Activated CD4-positive, alpha-beta T cell treated with anti-CD3 and anti-CD28 coated beads, Interleukin-10, Interleukin-2, amounts not matched to agents 100 ng/mL and 50 ng/mL, durations not matched to agents 16 hours and 8 hours (primary cell): ENCODE data around the gene CASK.
A peak's percentile ranks its signal among the peaks of the same experiment; 100 is the strongest.
"Not testable (repeated sequence)": the region's sequence is repeated elsewhere in the genome, so short reads cannot be mapped to it uniquely, and the experiment has no call there.

Experiments
- DNase-seq: peaks from one replicate; pipeline ENCODE4 v3.0.0-alpha.2; 2020

Gene CASK

DNA sequence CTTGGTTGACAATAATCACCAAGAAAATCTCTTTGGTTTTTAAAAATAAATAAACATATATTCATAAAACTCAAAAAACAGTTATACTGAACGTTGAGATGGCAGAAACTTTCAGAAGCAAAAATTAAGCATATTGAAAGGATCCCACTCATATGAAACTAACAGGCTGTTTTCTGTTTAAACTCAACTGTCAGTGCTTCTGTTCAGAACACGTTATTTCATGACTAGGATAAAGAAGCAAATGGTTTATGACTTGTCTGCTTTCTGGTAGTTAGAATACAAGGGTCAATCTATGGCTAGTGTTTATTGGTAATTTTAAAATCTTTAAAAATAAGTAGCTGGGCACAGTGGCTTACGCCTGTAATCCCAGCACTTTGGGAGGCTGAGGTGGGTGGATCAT lies 195.2 kb downstream of the CASK start:
- no peak for DNase-seq

GRCh38 chrX:41723826-41724225 lies 199.5 kb downstream of the CASK start, which contains the start of gene GPR82:
GPR82 (plus strand) TSS chrX:41724181; CDS start chrX:41727027, 2,846 bp downstream.
- DNase-seq = no peak

DNA sequence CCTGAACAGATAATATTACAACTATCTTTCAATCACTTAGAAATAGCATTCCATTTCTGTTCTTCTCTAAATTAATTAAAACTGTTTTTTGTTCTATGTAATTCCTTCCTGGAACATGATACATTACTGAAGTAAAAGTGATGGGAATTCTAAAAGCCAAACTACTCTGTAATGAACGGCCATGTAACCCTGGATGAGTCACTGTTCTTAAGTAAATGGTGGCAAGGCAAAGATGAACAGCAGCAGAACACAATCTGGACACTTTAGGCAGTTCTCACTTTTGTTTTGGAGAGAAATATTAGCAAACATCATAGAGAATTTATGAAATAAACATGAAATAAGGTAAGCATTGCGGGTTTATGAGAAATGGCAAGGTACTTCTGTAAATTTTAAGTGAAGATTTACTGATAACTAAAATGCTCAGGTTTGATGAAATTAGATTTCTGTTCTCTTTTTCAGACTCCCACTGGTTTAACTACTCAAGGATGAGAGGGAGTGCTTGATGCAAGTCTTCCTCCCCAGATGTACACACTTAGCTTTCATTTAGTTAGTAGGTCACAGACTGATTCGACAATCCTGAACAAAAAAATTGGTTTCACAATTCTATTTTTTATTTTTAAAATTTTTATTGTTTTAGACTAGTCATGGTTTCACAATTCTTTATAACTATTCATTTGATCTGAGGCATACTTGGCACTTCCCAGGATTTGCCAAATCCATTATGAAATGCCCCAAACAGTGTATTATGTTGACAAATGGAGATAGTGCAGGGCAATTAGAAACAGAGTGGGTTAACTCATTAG lies 200.3 kb downstream of the CASK start:
- DNase-seq = no peak

DNA sequence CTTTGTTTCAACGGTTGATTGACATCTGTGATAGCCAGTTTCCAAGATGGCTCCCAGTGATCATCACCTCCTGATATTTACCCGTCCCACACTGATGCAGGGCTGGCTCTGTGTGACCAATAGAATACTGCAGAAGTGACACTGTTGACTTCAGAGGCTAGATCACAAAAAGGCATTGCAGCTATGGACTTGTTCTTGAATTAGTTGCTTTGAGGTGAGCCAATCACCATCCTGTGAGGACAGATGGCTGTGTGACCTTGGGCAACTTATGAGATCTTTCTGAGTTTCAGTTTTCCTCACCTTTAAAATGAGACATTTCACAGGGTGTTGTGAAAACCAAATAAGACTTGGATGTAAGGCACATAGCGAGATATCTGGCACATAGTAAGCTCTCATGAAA lies 201.1 kb downstream of the CASK start:
- peak; percentile 58 for DNase-seq

GRCh38 chrX:41721590-41721989 lies 201.8 kb downstream of the CASK start:
- peak; percentile 57 for DNase-seq

- DNase-seq = peak; percentile 78
Observed at GRCh38 chrX:41720125-41720779, 203.1 kb downstream of the CASK start.

- DNase-seq = not testable (repeated sequence)
Observed at GRCh38 chrX:41719610-41720009, 203.7 kb downstream of the CASK start.

DNA sequence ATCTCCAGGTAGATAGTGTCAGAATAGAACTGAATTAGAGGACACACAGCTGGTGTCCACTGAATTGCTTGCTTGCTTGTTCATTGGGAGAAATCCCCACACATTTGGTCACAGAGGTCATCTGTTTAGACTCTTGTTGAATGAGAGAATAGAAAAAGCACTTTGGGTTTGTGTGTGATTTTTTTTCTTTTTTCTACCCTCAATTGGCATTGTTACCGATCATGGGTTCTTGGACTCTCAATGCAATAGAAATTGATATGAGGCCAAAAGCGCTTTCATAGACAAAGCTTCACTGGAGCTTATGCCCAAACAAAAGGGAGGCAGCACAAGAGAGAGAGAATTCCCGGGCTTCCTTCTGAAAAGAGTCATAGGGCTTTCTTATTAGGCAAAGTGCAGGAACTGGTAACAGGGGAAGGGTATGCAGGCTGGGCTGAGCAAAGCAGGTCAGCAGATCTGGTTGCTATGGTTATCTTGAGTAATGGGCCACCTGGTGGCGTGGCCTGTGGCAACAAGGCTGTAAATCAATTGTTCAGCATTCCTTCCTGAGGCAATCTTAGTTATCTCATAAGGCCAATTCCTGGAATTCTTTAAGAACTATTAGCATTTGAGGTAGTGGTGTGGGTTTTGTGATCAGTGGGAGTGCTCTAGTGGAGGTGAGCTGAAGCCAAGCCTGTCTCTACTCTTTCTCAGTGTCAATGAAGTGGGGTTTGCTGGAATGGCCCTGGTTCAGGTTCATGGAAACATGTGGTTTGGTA lies 204.7 kb downstream of the CASK start:
- no peak for DNase-seq

DNA sequence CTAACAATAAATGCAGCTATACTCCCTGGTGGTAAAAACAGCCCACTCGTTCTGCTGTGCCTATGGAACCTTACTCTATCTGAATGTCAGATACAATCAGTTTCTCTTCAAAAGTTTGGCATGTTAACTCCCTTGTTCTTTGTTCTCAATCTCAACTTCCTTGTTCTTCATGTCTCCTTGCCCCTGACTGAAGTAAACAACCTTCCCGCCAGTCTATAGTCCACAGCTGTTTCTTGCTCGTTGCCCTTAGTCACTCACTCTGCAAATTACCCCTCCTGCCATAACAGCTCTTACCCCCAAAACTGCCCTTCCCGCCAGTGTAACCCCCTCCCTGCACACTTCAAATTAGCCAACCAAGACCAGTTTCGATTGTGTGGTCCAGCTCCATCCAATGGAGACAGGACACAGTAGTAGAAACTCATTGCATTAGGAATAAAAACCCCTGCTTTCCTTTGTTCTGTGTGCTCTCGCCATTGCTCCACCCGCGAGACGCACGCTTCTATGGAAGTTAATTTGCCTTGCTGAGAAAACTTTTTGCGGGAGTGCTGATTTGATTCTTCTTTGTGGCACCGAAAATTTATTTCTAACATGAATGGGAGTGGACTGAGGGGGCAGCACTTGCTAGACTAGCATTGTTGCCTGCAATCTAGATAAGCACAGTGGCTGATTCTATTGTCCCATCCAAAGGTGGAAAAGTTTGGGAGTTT lies 206.4 kb downstream of the CASK start:
- no peak for DNase-seq

DNA sequence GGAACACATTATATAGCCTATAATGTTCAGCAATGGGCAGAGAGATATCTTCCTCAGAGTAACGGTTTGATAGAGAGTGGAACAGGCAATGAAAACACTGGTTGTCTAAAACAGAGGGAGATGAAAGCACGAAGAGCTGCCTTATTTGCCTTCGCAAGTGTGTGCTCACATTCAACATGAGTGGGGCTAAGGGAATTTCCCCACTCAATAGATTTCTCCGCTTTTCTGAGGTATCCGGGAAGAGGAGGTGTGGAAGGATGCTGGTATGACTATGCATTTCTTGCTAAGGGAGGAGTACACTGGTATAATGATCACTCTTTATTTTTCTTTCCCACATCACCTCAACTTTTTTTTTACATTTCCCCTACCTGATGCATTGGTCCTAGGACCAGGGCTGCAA lies 207.1 kb downstream of the CASK start:
- peak; percentile 61 for DNase-seq

GRCh38 chrX:41711021-41711667 lies 212.2 kb downstream of the CASK start:
- DNase-seq = no peak

GRCh38 chrX:41708486-41708885 lies 214.9 kb downstream of the CASK start:
- DNase-seq = no peak

GRCh38 chrX:41707218-41707617 lies 216.1 kb downstream of the CASK start:
- no peak for DNase-seq

GRCh38 chrX:41705680-41706374 lies 217.5 kb downstream of the CASK start:
- DNase-seq = no peak

DNA sequence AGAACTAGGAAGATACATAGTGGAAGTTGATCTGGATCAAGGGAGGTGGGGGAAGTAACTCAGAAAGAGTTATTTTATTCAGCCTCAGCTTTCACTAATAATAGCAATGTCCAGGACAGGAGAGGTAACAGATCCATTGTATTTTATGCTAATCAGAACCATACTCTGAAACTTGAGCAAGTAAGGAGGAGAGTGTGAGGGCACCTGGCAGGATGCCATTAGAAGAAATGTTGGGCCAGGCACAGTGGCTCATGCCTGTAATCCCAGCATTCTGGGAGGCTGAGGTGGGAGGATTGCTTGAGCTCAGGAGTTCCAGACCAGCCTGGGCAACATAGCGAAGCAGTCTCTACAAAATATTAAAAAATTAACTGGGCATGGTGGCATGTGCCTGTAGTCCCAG lies 218.3 kb downstream of the CASK start:
- no peak for DNase-seq

GRCh38 chrX:41703574-41704029 lies 219.8 kb downstream of the CASK start:
- DNase-seq = peak; percentile 73

GRCh38 chrX:41695426-41695825 lies 227.9 kb downstream of the CASK start:
- peak; percentile 54 for DNase-seq

- DNase-seq = peak; percentile 35
Observed at GRCh38 chrX:41693024-41693423, 230.3 kb downstream of the CASK start.

GRCh38 chrX:41692162-41692749 lies 231.1 kb downstream of the CASK start:
- no peak for DNase-seq

GRCh38 chrX:41689711-41690110 lies 233.6 kb downstream of the CASK start:
- DNase-seq = no peak

- DNase-seq = peak; percentile 52
Observed at GRCh38 chrX:41688835-41689234, 234.5 kb downstream of the CASK start, which contains the start of gene GPR34. GPR34 (plus strand) TSS chrX:41688973; CDS start chrX:41695634, 6,661 bp downstream.
